Chondrocyte (in vitro differentiated cells): ENCODE measurements around the gene GRIN2C. TPM values are rescaled to one million over a fixed set of nuclear protein-coding genes. Genes with fewer than 3 reads are reported as not detected.

Source experiments
- DNase-seq: peaks from one replicate; pipeline ENCODE4 v3.0.0; 2021; ENCODE audit warnings: mixed read lengths, low spot score
- H3K27ac Mint-ChIP-seq: one replicate; pipeline ENCODE4 v1.8.0; 2021; ENCODE audit warnings: mild to moderate bottlenecking, moderate library complexity, mixed read lengths; ENCODE audit not compliant: unreplicated experiment
- H3K27me3 Mint-ChIP-seq: 2 replicates; pipeline ENCODE4 v1.8.0; 2021; ENCODE audit warnings: low read depth, mixed read lengths
- H3K36me3 Mint-ChIP-seq: 2 replicates; pipeline ENCODE4 v1.8.0; 2021; ENCODE audit warnings: low read depth, mixed read lengths
- H3K4me1 Mint-ChIP-seq: 2 replicates; pipeline ENCODE4 v1.8.0; 2021; ENCODE audit warnings: low read depth, mild to moderate bottlenecking, mixed read lengths
- H3K4me3 Mint-ChIP-seq: one replicate; pipeline ENCODE4 v1.8.0; 2021; ENCODE audit warnings: mild to moderate bottlenecking, moderate library complexity, mixed read lengths; ENCODE audit not compliant: unreplicated experiment
- H3K9me3 Mint-ChIP-seq: 2 replicates; pipeline ENCODE4 v1.8.0; 2021; ENCODE audit warnings: low read depth, mixed read lengths
- CTCF ChIP-seq: fragments of 200-600 bp; sonication (generic); IDR thresholded peaks from 2 replicates; pipeline ENCODE4 v1.5.0; 2021; ENCODE audit warnings: antibody characterized with exemption, mild to moderate bottlenecking, moderate library complexity
- total RNA-seq: library from RNA; stranded (reverse); gene quantifications from 3 replicates; pipeline ENCODE4 v1.2.1, GENCODE V29; 2021

The GRIN2C gene
- total RNA-seq, 1 donor from 2014 or later = 0.07 TPM

DNA sequence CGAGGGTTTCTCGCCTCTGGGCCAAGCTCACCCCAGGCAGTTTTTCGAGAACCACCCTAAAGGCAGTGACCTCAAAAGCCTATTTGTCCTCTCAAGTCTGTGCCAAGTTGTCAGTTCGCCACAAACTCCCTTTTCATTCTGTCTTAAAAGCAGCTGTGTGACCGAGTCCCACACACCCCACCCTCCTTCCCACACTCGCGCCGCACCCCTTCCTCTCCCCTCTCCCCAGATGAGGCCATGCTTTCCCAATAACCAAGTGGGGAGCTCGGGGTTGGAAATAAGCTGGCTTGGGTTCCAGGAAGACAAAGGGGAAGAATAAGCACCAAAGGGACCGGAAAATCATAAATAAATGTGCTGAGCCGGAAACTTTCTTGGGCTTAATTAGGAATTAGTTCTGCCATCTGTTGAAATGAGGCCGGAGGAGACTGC lies 36.7 kb downstream of the GRIN2C start:
- TF ChIP-seq CTCF = no peak
- H3K27ac Mint-ChIP-seq = no peak overlapping the region
- H3K36me3 Mint-ChIP-seq = peaks cover 12% of the 10 kb centered on the region
- H3K27me3 Mint-ChIP-seq = no peaks in the 10 kb centered on the region
- H3K4me3 Mint-ChIP-seq = no peak overlapping the region
- DNase-seq = no peak
- no peaks in the 10 kb centered on the region for H3K4me1 Mint-ChIP-seq
- no peaks in the 10 kb centered on the region for H3K9me3 Mint-ChIP-seq

- no peak overlapping the region for H3K27ac Mint-ChIP-seq
Measured at GRCh38 chr17:74822335-74822938, 37.2 kb downstream of the GRIN2C start.

GRCh38 chr17:74821655-74822334 lies 37.9 kb downstream of the GRIN2C start:
- TF ChIP-seq CTCF = no peak
- no peaks in the 10 kb centered on the region for H3K9me3 Mint-ChIP-seq
- no peak for DNase-seq
- H3K27ac Mint-ChIP-seq = peak overlapping the region; percentile 13
- no peak overlapping the region for H3K4me3 Mint-ChIP-seq
- no peaks in the 10 kb centered on the region for H3K4me1 Mint-ChIP-seq
- no peaks in the 10 kb centered on the region for H3K27me3 Mint-ChIP-seq
- H3K36me3 Mint-ChIP-seq = peaks cover 16% of the 10 kb centered on the region

More at GRCh38 chr17:74822335-74822938, 37.2 kb downstream of the GRIN2C start:
- H3K4me3 Mint-ChIP-seq = no peak overlapping the region
- DNase-seq = no peak
- no peaks in the 10 kb centered on the region for H3K27me3 Mint-ChIP-seq
- H3K9me3 Mint-ChIP-seq = no peaks in the 10 kb centered on the region
- no peak for TF ChIP-seq CTCF
- peaks cover 12% of the 10 kb centered on the region for H3K36me3 Mint-ChIP-seq
- H3K4me1 Mint-ChIP-seq = no peaks in the 10 kb centered on the region

DNA sequence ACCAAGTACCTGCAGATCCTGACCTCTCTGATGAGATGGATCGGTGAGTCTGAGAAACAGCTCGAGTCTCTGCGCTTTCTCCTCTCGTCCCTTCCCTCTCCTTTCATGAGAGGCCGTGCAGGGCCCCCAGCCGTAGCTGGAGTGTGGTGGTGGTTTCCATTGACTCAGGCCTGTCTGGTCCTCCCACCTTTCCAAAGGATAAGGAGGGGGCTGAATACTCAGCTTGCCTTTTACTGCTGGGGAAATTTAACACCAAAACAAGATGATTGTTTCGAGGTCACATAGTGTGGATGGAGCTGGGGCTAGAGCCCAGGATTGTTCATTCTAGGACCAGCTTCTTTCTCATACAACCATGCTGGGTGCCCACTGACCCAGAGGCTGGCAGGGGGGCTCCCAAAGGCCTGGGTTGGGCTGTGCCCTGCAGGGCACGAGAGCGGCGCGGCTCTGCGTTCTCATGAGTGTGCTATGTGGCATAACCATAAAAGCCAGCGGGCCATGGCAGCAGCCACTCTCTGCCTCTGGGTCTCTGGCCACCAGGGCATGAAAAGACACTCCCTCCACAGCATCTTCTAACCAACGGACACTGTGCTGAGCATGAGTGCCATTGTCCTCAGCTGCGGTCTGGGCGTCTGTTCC lies 39.8 kb downstream of the GRIN2C start:
- no peaks in the 10 kb centered on the region for H3K9me3 Mint-ChIP-seq
- no peak for TF ChIP-seq CTCF
- H3K27me3 Mint-ChIP-seq = no peaks in the 10 kb centered on the region
- no peaks in the 10 kb centered on the region for H3K4me1 Mint-ChIP-seq
- no peak overlapping the region for H3K27ac Mint-ChIP-seq
- no peak for DNase-seq
- peaks cover 20% of the 10 kb centered on the region for H3K36me3 Mint-ChIP-seq
- H3K4me3 Mint-ChIP-seq = no peak overlapping the region

DNA sequence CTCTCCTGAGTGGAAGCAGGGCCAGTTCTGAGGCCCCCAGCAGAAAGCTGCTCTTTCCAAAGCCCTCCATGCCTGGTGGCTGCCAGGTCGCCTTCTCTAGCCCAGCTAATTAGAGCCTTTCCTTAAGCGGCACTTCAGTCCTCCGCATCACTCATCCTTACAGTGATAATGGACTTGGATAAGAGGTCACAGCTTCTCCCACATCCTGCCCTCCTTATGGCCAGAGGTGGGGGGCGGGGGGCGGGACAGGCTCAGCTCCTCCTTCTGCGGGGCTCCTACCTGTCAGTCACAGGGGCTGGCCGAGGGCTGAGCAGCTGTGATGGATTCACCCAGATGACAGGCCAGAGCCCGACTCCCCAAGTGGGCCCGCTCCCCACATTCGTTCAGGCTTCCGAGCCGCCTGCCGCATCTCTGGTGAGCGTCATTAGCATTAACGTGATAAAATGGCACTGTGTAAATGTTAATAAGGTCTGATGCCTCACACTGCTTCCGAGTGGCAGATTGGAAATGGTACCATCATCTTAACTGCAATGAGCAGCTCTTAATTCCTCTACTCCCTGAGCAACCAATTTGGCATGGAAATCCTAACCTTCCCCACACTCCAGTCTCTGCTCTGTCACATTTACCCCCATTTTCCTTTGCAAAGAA lies 41.3 kb downstream of the GRIN2C start:
- Mint-ChIP-seq H3K4me1 (no peaks in the 10 kb centered on the region), H3K27ac (no peak overlapping the region), H3K4me3 (no peak overlapping the region), H3K36me3 (peaks cover 17% of the 10 kb centered on the region), H3K27me3 (no peaks in the 10 kb centered on the region), H3K9me3 (no peaks in the 10 kb centered on the region)
- DNase-seq = no peak
- no peak for TF ChIP-seq CTCF
